NCI-H1092 (cell line): ENCODE measurements around the gene TRIM38.

Source experiments
- DNase-seq: peaks from one replicate; lab custom pipeline; 2025; lab: John Stamatoyannopoulos, UW

TRIM38 gene

DNA sequence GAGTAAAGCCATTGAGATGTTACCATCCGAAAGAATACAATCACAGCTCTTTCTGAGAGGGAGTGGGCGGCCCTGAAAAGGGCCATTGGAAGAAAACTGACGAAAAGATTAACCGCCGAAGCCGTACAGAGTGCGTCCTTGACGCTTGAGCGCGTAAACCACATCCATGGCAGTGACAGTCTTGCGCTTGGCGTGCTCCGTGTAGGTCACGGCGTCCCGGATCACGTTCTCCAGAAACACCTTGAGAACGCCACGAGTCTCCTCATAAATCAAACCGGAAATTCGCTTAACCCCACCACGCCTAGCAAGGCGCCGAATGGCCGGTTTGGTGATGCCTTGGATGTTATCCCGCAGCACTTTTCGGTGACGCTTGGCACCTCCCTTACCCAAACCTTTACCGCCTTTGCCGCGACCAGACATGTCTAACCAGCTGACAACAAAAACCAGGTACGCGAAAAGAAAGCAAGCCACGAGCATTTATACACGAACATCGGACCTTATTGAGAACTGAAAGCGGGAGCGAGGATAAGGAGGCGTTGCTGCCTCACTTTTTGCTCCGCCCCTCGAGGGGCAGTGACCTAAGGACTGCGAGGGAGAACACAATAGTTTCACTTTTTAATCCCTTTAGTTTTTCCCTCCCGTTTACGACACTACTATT lies 64.4 kb downstream of the TRIM38 start:
- peak; percentile 89 for DNase-seq

DNA sequence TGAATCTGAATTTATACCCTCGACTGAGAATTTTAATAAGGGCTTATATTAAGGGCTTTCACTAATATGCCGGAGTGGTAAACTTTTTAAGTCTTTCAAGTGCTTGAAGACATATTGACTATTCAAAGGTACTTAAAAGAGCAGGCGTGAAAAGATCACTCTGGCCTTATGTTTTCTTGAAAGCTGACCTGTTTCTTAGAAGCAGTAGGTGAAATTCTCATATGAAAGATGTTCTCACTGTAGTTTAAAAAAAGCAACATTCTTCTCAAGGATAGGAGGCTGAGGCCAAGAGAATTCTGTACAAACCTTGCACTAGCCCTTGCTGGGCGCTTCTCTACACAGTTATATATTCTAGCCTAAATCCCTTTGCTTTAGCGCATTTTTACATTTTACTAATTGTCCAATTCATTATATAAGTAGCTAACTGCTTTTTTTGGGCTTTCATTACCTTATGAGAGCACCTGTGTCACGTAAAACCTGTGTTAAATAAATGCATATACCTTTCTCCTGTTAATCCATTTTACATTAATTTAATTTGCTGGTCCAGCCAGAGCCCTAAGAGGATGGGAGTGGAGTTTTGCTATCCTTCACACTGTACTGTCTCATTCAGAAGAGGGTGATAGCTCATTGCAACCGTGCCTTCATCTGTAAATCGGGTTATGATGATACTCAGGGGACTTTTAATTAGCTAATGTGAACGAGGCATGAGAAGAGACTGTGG lies 65.0 kb downstream of the TRIM38 start:
- no peak for DNase-seq

DNA sequence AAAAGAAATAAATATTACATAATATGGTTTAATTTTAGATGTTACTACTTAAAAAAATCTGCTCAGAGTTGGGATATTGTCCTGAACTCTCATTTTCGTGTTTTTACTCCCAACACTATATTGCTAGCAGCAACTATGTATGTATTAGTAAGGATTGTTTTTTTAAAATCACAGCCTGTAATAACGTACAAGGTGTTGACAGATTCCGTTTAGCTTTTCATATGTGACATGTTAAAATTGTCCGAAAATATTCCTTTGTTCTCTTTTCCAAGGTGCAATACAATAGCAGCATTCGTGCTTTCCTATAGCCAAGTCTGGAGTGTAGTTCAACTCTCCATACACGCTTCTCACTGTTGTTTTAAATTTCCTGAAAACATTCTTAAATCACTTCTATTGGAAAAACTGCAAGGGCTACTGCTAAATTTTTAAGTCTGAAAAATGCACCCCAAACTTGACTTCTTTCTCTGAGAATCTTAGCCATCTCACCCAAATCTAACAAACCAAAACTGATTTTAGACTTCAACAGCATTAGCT lies 65.7 kb downstream of the TRIM38 start:
- no peak for DNase-seq

DNA sequence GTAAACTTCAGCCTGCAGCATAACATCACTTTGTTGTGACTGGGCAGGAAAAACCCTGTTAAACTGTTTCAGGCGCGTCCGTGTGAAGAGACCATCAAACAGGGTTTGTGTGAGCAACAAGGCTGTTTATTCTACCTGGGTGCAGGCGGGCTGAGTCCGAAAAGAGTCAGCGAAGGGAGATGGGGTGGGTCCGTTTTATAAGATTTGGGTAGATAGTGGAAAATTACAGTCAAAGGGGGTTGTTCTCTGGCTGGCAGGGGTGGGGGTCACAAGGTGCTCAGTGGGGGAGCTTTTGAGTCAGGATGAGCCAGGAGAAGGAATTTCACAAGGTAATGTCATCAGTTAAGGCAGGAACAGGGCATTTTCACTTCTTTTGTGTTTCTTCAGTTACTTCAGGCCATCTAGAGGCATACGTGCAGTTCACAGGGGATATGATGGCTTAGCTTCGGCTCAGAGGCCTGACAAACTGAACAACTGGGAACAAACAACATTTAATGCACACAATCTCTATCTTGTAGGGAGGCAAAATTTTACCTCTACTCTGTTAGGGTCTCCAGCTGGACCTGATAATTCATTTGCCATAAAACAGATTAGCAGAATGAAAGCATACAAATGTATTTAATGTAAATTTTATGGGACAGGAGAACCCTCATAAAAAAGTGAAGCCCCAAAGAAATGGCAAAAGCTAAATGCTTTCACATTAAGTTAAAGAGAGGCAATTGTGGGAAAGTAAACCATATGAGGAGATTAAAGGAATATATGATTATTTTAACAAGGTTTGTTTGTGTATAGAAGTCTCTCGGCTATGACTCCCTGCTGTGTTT lies 66.4 kb downstream of the TRIM38 start:
- no peak for DNase-seq

DNA sequence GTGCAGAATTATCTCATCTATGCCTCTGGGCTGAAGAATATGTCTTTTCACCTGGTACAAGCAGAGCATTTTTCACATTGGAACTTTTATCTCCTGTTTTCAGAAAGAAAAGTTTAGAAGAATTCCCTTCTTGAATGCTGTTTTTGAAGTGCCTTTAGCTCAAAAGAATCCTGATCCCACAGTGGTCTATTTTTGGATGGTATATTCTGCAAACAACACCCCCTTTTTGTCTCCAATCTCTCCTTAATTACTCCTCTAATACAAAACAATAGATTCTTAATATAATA lies 66.9 kb downstream of the TRIM38 start:
- no peak for DNase-seq

DNA sequence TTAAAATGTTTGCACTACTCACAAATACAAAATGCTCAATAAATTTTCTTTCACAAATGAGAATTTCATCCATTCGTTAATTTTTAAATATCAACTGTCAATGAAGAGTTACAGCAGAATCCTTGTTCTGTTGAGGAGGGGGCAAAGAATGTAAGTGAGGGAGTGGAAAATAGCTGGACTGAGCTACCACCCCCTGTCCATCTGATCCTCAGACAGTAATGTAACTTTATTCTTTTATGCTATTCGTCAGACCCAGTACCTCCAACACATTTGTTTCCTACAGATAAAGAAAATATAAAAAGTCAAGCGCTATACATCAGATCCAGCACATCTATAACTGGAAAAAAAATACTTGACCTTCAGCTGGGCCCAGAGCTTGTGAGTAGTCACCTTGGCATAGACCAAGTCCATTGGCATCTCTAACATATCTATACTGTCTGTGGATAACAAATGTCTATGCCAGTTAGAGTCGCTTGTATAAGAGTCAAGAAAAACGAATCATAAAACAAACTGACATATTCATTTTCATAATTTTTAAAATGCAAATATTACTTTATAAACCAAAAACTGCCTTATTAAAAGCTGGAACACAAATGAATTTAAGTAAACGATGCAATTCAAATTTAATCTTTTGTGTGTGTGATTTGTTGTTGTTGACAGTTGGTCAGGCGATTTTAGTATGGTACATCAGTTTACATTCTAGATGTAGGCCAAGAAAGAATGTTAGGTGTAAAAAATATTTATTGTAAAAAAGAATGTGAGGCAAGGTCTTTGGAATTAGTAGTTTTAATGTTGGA lies 67.5 kb downstream of the TRIM38 start:
- no peak for DNase-seq

DNA sequence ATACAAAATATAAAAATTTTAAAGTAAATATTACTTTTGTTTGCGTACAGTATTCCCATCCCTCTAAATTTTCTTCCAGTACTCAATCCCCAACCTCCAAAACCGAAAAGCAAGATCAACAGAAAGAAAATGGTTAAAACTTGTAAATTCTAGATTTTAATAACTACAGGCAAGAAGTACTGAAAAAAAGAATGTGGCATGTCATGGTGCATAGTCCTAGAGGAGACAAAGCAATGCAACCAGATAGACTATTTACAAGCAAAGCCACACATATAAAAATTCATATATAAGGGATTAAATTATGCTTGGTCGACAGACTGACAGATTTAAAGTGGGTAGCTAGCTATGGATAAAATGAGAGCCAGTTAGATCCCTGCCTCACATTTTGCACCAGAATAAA lies 68.1 kb downstream of the TRIM38 start:
- no peak for DNase-seq

DNA sequence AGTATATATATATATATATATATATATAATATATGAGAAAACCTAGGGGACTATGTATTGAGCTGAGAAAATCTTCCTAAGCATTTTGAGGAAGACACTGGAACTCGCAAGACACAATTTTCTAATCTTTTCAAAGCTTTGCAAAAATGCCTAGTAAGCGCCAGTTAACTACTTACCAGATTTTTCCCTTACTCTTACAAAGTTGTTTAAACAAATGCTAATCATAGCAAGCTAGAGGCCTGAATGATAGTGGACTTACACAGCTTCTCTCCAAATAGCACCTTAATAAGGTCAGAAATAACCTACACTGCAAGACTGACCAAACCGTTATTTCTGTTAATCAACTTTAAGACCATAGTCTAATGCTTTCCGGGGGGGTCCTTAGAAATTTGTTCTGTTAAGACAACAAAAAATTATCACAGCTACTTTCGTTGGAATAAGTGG lies 68.6 kb downstream of the TRIM38 start:
- no peak for DNase-seq

DNA sequence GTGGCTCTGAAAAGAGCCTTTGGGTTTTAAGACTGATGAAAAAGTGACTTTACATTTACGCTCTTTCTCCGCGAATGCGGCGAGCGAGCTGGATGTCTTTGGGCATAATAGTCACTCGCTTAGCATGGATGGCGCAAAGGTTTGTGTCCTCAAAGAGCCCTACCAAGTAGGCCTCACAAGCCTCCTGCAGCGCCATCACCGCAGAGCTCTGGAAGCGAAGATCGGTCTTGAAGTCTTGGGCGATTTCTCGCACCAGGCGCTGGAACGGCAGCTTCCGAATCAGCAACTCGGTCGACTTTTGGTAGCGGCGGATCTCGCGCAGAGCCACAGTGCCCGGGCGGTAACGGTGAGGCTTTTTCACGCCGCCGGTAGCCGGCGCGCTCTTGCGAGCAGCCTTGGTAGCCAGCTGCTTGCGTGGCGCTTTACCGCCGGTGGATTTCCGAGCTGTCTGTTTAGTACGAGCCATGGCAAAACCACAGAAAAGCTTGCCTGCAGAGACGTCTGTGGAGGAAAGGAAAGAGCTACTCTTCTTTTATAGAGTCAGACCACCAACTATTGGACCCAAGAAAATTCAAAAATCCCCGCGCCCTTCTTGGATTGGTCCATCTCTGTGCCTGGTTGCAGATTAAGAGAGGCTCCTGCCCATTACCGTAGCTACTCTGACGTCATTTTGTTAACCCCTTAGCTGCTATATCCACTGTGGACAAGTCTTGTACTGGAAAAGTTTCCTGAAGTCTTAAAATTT lies 69.2 kb downstream of the TRIM38 start:
- DNase-seq = peak; percentile 93

DNA sequence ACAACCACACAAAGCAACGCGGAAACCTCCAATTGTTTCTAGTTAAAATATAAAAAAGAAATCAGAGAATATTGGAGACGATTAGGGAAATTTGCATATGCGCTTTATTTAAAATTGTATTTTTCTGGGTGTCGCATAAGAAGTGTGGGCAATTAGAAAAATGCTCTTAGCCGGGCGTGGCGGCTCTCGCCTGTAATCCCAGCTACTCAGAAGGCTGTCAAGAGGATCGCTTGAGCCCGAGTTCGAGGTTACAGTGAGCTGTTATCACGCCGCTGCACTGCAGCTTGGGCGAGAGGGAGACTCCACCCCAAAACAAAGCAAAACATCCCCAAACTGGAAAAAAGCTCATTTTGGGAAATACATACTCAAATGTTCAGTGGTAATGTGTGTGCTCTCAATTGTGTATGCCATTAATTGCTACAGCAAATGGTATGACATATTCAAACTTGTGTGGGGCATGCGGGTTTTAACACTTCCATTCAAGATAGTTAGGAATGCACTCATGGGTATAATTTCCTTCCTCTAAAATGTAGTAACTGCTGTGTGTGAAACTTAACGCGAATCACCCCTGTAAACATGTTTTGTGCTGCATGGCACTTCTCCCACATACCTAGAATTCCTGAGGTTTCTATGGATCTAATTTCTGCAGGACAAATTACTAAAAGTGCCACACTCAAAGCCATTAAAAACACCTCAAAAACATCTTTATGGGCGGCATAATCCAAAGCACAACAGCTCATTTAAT lies 69.9 kb downstream of the TRIM38 start:
- no peak for DNase-seq

DNA sequence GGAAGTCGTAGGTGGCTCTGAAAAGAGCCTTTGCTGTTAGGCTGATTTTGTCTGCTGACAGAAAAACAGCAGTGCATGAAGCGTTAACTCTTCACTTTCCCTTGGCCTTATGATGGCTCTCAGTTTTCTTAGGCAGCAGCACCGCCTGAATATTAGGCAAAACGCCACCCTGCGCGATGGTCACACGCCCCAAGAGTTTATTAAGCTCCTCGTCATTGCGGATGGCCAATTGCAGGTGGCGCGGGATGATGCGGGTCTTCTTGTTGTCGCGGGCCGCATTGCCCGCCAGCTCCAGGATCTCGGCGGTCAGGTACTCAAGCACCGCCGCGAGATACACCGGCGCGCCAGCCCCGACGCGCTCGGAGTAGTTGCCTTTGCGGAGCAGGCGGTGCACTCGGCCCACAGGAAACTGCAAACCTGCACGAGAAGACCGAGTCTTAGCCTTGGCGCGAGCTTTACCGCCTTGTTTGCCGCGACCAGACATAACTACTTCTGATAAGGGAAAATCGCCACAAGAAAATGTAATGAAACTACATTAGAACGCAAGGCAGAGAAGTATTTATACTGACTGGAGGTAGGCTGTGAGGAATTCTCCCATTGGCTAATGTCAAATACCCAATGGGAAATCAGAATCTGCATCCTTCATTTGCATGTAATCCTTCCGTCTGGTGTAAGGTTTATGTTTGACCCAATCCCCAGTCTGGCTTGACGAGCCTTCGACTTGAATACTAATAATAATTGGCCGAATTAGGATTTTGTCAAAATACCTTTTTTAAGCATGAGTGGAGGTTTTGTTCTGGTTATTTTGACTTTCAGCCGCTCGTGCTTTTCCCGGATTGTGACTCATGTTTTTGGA lies 70.7 kb downstream of the TRIM38 start:
- peak; percentile 47 for DNase-seq

DNA sequence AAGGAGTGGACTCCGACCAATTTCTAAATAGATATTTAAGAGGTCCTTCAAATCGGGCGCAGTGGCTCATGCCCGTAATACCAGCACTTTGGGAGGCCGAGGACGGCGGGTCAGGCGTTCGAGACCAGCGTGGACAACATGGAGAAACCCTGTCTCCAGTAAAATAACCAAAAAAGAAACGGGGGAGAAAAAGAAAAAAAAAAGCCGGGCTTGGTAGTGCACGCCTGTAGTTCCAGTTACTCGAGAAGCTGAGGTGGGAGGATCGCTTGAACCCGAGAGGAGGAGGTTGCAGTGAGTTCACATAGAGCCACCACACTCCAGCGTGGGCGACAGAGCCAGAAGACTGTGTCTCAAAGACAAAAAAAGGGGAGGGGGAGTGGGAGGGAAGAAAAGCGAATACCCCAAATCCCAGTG lies 71.3 kb downstream of the TRIM38 start:
- DNase-seq = no peak

DNA sequence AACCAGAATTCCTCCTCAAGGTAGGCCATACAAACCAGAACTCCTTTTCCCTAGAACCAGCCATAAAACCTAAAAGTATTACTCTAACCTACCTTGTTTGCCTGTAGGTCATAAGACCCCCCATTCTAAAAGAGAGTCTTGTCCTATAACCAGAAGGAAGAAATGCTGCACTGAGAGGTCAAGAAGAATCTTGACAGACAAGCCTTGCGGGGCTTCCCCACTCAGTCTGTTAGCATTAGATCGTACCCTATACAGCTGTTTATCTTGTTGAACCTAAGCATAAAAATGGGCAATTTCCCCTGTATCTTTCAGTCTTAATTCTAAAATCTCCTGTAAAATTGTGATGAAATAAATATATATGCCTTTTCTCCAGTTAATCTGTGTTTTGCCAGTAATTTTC lies 72.3 kb downstream of the TRIM38 start:
- DNase-seq = no peak
